ENCODE data around the gene ALKBH3.

DNA sequence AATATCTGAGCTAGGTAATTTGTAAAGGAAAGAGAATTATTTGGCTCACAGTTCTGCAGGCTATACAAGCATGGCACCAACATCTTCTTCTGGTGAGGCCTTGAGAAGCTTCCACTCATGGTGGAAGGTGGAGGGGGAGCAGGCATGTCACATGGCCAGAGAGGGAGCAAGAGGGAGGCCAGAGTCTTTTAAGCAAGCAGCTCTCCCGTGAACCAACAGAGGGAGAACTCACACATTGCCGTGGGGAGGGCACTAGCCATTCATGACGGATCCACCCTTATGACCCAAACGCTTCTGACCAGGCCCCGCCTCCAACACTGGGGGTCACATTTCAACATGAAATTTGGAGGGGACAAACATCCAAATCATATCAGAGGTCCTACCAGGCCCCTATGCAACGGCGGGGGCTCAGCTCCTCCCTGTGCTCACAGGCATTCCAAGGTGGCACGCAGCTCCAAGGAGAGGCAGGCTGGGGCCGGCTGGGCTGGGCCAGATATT lies 66.4 kb downstream of the ALKBH3 start:
- TF ChIP-seq SREBF2 (IDR thresholded peaks at IDR 0.05): no peak
- TF ChIP-seq CHD4 (IDR thresholded peaks at IDR 0.05; ENCODE audit: borderline replicate concordance): no peak
- no peak for TF ChIP-seq ZC3H11A (IDR thresholded peaks at IDR 0.05)
- TF ChIP-seq RFX5 (IDR thresholded peaks at IDR 0.05): no peak
- TF ChIP-seq, protein P1, sequence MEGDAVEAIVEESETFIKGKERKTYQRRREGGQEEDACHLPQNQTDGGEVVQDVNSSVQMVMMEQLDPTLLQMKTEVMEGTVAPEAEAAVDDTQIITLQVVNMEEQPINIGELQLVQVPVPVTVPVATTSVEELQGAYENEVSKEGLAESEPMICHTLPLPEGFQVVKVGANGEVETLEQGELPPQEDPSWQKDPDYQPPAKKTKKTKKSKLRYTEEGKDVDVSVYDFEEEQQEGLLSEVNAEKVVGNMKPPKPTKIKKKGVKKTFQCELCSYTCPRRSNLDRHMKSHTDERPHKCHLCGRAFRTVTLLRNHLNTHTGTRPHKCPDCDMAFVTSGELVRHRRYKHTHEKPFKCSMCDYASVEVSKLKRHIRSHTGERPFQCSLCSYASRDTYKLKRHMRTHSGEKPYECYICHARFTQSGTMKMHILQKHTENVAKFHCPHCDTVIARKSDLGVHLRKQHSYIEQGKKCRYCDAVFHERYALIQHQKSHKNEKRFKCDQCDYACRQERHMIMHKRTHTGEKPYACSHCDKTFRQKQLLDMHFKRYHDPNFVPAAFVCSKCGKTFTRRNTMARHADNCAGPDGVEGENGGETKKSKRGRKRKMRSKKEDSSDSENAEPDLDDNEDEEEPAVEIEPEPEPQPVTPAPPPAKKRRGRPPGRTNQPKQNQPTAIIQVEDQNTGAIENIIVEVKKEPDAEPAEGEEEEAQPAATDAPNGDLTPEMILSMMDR (IDR thresholded peaks at IDR 0.05): no peak
- no peak for TF ChIP-seq MYC (IDR thresholded peaks at IDR 0.05; ENCODE audit: borderline replicate concordance, low read length)
- TF ChIP-seq, protein P2, sequence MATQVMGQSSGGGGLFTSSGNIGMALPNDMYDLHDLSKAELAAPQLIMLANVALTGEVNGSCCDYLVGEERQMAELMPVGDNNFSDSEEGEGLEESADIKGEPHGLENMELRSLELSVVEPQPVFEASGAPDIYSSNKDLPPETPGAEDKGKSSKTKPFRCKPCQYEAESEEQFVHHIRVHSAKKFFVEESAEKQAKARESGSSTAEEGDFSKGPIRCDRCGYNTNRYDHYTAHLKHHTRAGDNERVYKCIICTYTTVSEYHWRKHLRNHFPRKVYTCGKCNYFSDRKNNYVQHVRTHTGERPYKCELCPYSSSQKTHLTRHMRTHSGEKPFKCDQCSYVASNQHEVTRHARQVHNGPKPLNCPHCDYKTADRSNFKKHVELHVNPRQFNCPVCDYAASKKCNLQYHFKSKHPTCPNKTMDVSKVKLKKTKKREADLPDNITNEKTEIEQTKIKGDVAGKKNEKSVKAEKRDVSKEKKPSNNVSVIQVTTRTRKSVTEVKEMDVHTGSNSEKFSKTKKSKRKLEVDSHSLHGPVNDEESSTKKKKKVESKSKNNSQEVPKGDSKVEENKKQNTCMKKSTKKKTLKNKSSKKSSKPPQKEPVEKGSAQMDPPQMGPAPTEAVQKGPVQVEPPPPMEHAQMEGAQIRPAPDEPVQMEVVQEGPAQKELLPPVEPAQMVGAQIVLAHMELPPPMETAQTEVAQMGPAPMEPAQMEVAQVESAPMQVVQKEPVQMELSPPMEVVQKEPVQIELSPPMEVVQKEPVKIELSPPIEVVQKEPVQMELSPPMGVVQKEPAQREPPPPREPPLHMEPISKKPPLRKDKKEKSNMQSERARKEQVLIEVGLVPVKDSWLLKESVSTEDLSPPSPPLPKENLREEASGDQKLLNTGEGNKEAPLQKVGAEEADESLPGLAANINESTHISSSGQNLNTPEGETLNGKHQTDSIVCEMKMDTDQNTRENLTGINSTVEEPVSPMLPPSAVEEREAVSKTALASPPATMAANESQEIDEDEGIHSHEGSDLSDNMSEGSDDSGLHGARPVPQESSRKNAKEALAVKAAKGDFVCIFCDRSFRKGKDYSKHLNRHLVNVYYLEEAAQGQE (IDR thresholded peaks at IDR 0.05): no peak
- TF ChIP-seq MAFK (IDR thresholded peaks at IDR 0.05; ENCODE audit: partially characterized antibody): no peak
- no peak for TF ChIP-seq HOXA7 (CRISPR knock-in tag; IDR thresholded peaks at IDR 0.05)
- no peak for TF ChIP-seq POLR2A (IDR thresholded peaks at IDR 0.05; ENCODE audit: low read length)
- TF ChIP-seq ESRRA (IDR thresholded peaks at IDR 0.05; ENCODE audit: borderline replicate concordance, low read length): no peak
- TF ChIP-seq JUN (IDR thresholded peaks at IDR 0.05): no peak
- no peak for TF ChIP-seq GATA3 (IDR thresholded peaks at IDR 0.05; ENCODE audit: borderline replicate concordance)
- no peak for TF ChIP-seq ZFP36 (IDR thresholded peaks at IDR 0.05; ENCODE audit: borderline replicate concordance, partially characterized antibody)

Measured in A549 (cell line).